GM18498 (cell line): Measurements from ENCODE around the gene KIAA1191.

ENCODE experiments used
- ATAC-seq: cut with Tn5 transposase; IDR thresholded peaks from one replicate; pipeline ENCODE4 v1.9.1; 2021; ENCODE audit warnings: mild to moderate bottlenecking, moderate library complexity; ENCODE audit not compliant: unreplicated experiment

The KIAA1191 gene

GRCh38 chr5:176365351-176366231 lies 4.0 kb upstream of the KIAA1191 start, which contains the start of gene ARL10:
Gene ARL10, plus strand, starts transcription at chr5:176365487. Its CDS starts 77 bp downstream, at chr5:176365564.
- peak; percentile 40 for ATAC-seq

- ATAC-seq: no peak
Measured at GRCh38 chr5:176364765-176365350, 3.3 kb upstream of the KIAA1191 start.

DNA sequence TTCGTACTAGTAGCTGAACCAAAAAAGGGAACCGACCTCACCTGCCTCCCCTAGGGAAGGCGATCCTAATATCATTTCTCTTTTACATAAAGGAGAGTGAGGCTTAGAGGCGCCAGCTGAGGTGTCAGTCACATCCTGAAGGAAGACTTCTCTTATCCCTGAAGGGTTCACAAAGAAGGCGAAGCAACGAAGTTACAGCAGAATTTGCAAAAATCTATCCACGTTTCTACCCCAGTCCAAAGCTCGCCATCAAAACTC lies 598 bp upstream of the KIAA1191 start:
- ATAC-seq: no peak

DNA sequence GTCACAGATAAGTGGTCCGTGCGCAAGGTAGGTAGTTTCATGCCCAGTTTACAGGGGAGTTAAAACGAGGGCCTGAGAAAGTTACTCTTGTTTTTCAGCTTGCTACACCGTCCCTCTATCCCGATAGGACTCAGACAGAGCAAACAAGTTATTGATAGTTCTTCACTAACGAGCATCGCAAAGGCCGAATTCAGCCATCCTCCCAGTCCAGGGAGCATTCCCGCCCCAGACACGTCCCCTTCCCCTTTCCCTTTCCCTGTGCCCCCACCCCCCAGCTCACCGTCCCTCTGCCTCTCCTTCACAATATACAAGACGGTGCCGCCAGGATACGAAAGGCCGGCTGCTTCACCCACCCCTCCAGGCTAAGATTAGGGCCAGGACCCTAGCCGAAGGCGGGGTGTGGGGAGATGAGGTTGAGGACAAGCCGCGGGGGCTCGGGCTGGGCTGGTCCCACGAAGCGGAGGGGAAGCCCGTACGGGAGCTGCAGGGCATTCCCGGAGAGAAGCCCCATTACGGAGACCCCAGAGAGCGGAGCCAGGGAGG lies 599 bp downstream of the KIAA1191 start:
- no peak for ATAC-seq

- no peak for ATAC-seq
Measured at GRCh38 chr5:176359658-176360057, 1.9 kb downstream of the KIAA1191 start.

- ATAC-seq: no peak
Measured at GRCh38 chr5:176356179-176356566, 5.4 kb downstream of the KIAA1191 start.

- no peak for ATAC-seq
Measured at GRCh38 chr5:176355400-176356178, 6.0 kb downstream of the KIAA1191 start.

- no peak for ATAC-seq
Measured at GRCh38 chr5:176353533-176353932, 8.0 kb downstream of the KIAA1191 start.

- no peak for ATAC-seq
Measured at GRCh38 chr5:176352116-176352878, 9.3 kb downstream of the KIAA1191 start.

DNA sequence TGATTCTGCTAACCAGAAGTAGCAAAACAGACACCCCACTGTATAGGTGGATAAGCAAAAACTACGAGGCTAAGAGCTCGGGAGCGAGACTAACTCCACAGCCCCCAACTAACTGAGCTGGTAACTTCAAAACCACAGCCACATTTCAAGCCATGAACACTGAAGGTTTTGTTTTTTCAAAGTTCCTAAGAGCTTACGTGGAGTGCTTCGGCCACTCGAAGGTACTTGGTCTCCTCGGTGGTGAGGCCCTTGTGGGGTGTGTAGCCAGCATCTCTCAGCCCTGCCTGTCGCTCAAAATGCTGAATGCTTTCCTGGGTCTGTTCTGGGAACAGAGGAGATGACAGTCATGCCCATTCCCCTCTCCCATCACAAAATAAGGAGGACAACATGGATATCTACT lies 11.1 kb downstream of the KIAA1191 start:
- ATAC-seq: no peak

DNA sequence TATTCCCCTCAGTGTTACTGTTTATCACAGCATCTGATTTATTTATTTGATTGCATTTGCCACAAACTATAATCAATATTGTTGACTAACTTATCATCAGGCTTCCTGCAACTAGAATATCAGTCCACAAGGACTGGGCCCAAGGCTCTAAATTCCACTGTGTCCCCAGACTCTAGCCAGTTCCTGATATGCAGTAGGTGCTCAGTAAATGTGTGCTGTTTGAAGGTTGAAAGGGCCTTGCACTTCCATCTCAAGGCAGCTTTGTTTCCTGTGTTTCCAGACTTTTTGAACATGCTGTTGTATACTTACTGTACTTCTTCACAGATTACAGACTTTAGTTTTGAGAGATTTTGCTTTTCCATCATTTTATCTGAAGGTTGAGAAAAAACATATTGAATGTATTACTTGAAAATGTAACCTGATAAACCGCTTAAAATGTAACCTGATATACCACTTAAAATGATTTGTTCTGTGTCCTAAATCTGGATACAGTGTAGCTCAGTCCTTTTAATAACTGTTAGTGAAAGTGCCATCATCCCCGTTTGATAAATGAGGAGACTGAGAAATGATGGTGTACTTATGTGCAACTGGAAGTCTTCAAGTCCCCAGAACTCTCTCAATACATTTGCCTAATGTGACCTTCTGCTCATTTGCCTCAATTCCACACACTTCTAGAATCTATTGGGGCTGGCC lies 18.7 kb downstream of the KIAA1191 start:
- no peak for ATAC-seq

DNA sequence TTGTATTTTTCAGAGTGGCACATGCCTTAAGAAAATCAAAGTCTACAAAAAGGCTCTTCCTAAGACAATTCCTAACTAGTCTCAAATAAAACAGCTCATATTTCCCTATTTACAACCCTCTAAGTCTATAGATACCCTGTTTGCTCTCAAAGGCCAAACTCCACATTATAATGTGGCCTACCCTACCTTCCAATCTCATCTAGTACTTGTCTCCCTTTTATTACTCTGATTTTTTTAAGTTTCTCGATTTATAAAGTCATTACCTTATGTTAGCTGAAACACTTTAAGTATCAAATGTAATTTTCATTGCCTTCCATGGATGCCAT lies 19.4 kb downstream of the KIAA1191 start:
- ATAC-seq: no peak

DNA sequence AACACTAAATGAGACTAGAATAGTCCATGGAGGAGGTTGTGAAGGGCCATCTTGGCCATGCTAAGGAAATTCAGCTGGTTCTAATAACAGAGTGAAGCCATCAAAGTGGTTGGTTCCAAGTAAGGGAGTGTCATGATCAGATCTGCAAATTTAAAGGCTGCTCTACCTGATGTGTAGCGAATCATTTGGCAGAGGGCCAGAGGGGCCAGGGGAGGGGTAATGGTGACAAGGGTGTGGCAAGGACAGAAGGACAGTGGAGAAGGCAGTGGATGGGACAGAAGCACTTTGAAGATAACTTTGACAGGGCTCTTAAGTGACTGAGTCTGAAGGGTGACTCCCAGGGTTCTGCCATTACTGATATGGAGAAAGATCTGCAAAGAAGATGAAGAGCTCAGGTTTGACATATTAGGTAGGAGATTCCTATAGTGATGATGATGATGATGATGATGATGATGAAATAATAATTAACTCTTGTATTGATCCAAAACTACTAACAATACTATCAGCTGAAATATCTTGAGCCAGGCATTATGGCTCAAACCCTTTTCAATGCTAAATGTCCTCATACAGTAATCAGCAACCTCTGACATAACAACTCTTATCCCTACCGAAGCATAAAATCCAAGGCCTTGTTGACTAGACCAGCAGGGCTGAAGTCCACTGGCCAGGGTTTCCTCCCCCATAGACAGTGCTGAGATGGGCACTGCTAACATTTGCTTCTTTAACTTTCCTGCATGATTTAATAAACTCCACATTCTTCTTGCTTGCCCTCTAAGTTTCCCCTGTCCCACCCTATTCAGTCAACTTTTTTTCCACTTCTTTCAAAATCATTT lies 20.0 kb downstream of the KIAA1191 start:
- no peak for ATAC-seq

GRCh38 chr5:176339304-176339703 lies 22.3 kb downstream of the KIAA1191 start:
- no peak for ATAC-seq

- ATAC-seq: no peak
Measured at GRCh38 chr5:176337913-176338312, 23.7 kb downstream of the KIAA1191 start.

- ATAC-seq: no peak
Measured at GRCh38 chr5:176334031-176334770, 27.4 kb downstream of the KIAA1191 start.

DNA sequence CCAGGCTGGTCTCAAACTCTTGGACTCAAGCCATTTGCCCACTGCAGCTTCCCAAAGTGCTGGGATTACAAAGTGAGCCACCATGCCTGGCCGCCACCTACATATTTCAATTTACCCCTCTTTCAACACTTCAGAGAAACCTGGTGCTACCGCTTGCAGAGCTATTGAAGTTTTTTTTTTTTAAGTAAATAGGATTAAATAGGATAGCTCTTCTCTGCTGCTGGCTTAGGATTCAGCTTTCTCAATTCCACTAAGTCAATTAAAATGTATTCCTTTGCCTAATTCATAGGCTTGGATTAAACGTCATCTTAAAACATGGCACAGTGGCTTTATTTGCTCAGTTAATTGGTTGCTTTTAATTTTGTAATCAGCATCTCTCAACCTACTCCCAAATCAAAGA lies 41.0 kb downstream of the KIAA1191 start:
- ATAC-seq: no peak

GRCh38 chr5:176319827-176320554 lies 41.6 kb downstream of the KIAA1191 start:
- no peak for ATAC-seq
